WI38 (cell line): Measurements from ENCODE around the gene ABCG2.

Experiments
- H3K4me3 ChIP-seq: 2 replicates; pipeline ENCODE4 v1.5.1; 2011; ENCODE audit warnings: low read depth, mild to moderate bottlenecking, control low read depth, low read length
- CTCF ChIP-seq: IDR thresholded peaks from 2 replicates; pipeline ENCODE4 v1.5.1; 2012; ENCODE audit warnings: low read depth, mild to moderate bottlenecking, control low read depth, low read length

Gene ABCG2

GRCh38 chr4:88146891-88147290 lies 11.5 kb downstream of the ABCG2 start:
- TF ChIP-seq CTCF: no peak
- H3K4me3 ChIP-seq: no peak overlapping the region

- no peak for TF ChIP-seq CTCF
- no peak overlapping the region for H3K4me3 ChIP-seq
Observed at GRCh38 chr4:88144866-88145300, 13.6 kb downstream of the ABCG2 start.

- TF ChIP-seq CTCF: no peak
Observed at GRCh38 chr4:88144048-88144447, 14.4 kb downstream of the ABCG2 start.

GRCh38 chr4:88143504-88143903 lies 14.9 kb downstream of the ABCG2 start:
- no peak overlapping the region for H3K4me3 ChIP-seq
- TF ChIP-seq CTCF: no peak

More at GRCh38 chr4:88144048-88144447, 14.4 kb downstream of the ABCG2 start:
- H3K4me3 ChIP-seq: no peak overlapping the region

- no peak for TF ChIP-seq CTCF
- H3K4me3 ChIP-seq: no peak overlapping the region
Observed at GRCh38 chr4:88138561-88138960, 19.9 kb downstream of the ABCG2 start.

GRCh38 chr4:88137112-88137511 lies 21.3 kb downstream of the ABCG2 start:
- TF ChIP-seq CTCF: no peak
- no peak overlapping the region for H3K4me3 ChIP-seq

GRCh38 chr4:88136249-88136648 lies 22.2 kb downstream of the ABCG2 start:
- no peak overlapping the region for H3K4me3 ChIP-seq
- TF ChIP-seq CTCF: no peak
